ENCODE results near the gene COL6A3.

GRCh38 chr2:237354892-237355291 lies 59.1 kb downstream of the COL6A3 start:
- TF ChIP-seq CTCF (conservative IDR thresholded peaks at IDR 0.05; ENCODE audit: low read depth, low read length) (no peak), EZH2 (IDR thresholded peaks at IDR 0.05; ENCODE audit: low read length, unreplicated experiment) (no peak)

All from PC-3 (cell line).